Endothelial cell (in vitro differentiated cells): ENCODE results near the gene MTCH2. TPM values are rescaled to one million over a fixed set of nuclear protein-coding genes. Genes with fewer than 3 reads are reported as not detected.
"Not testable (repeated sequence)": the region's sequence is repeated elsewhere in the genome, so short reads cannot be mapped to it uniquely, and the experiment has no call there.

Source experiments
- DNase-seq: peaks from one replicate; pipeline ENCODE4 v3.0.0; 2021; ENCODE audit warnings: low spot score
- H3K27ac Mint-ChIP-seq: one replicate; pipeline ENCODE4 v1.8.0; 2021; ENCODE audit warnings: mixed read lengths, inconsistent platforms; ENCODE audit not compliant: unreplicated experiment
- H3K27me3 Mint-ChIP-seq: one replicate; pipeline ENCODE4 v1.8.0; 2021; ENCODE audit warnings: mild to moderate bottlenecking, moderate library complexity, mixed read lengths, inconsistent platforms; ENCODE audit not compliant: unreplicated experiment
- H3K36me3 Mint-ChIP-seq: one replicate; pipeline ENCODE4 v1.8.0; 2021; ENCODE audit warnings: mild to moderate bottlenecking, low read depth, mixed read lengths, inconsistent platforms; ENCODE audit not compliant: unreplicated experiment
- H3K4me1 Mint-ChIP-seq: one replicate; pipeline ENCODE4 v1.8.0; 2021; ENCODE audit warnings: mild to moderate bottlenecking, mixed read lengths, inconsistent platforms; ENCODE audit not compliant: unreplicated experiment
- H3K4me3 Mint-ChIP-seq: one replicate; pipeline ENCODE4 v1.8.0; 2021; ENCODE audit warnings: mild to moderate bottlenecking, mixed read lengths, inconsistent platforms; ENCODE audit not compliant: unreplicated experiment
- H3K9me3 Mint-ChIP-seq: one replicate; pipeline ENCODE4 v1.8.0; 2021; ENCODE audit warnings: mixed read lengths, inconsistent platforms; ENCODE audit not compliant: unreplicated experiment
- long read RNA-seq: library from polyadenylated mRNA; unstranded; transcript quantifications from one replicate; pipeline ENCODE4 v2.0.0, GENCODE V29; 2020; ENCODE audit not compliant: unreplicated experiment
- total RNA-seq: library from RNA; stranded (reverse); fragmentation: NEBNext Ultra II Directional; extraction: Animal tissue kit (Norgen Biotek cat#: 25700); gene quantifications from one replicate; pipeline ENCODE4 v1.2.1, GENCODE V29; 2021; ENCODE audit not compliant: unreplicated experiment
- TF ChIP-seq, protein P1 (sequence below): fragments of 200-600 bp; sonication (generic); IDR thresholded peaks from one replicate; pipeline ENCODE4 v1.5.0; 2021; ENCODE audit warnings: antibody characterized with exemption; ENCODE audit not compliant: unreplicated experiment

Gene MTCH2
- 109 TPM for total RNA-seq
- long read RNA-seq, transcript MTCH2-201 (13 exons, 2,587 nt), result major isoform, 67 of 90 reads
- long read RNA-seq, partial matches to known transcripts, result 1 of 90 reads
- long read RNA-seq, other reads (novel, unspliced or antisense), result 20 of 90 reads

DNA sequence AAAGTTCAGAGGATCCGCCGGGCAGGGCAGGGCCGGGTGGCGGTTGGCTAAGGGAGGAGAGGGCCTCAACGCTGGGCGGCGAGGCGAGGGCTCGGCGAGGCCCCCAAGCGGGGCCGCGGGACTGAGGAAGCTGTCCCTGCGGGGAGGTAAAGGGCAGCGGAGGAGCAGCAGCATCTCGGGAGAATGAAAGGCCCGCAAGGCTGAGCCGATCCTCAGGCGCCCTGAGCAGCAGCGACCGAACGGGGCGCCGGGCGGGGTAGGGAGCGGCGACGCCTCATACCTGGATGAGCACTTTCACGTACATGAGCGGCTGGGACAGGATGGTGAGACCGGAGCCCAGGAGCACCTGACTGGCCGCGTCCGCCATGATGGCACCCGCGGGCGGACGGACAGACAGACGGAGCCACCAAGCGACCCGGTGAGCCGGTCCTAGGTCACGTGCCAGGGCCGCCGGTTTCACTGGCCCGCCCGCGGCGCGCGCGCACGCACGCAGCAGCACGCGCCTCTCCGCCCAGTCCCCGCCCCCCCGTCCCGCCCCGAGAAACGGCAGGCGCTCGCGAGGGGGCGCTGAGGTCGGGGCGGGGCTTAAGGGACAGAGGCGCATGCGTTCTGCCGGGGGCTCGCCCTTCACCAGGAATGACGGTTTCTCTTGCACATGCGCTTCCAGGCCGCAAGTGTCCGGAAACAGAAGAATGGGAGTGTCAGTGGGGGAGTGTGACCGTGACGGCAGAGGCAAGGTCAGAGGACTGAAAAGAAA, at the start of gene MTCH2:
TSS of gene MTCH2 (minus strand) at position 461 of the 757 bp plus-strand sequence. CDS start at position 367, 94 bp downstream.
- TF ChIP-seq, protein P1, sequence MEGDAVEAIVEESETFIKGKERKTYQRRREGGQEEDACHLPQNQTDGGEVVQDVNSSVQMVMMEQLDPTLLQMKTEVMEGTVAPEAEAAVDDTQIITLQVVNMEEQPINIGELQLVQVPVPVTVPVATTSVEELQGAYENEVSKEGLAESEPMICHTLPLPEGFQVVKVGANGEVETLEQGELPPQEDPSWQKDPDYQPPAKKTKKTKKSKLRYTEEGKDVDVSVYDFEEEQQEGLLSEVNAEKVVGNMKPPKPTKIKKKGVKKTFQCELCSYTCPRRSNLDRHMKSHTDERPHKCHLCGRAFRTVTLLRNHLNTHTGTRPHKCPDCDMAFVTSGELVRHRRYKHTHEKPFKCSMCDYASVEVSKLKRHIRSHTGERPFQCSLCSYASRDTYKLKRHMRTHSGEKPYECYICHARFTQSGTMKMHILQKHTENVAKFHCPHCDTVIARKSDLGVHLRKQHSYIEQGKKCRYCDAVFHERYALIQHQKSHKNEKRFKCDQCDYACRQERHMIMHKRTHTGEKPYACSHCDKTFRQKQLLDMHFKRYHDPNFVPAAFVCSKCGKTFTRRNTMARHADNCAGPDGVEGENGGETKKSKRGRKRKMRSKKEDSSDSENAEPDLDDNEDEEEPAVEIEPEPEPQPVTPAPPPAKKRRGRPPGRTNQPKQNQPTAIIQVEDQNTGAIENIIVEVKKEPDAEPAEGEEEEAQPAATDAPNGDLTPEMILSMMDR, result no peak
- Mint-ChIP-seq H3K27me3 (peaks cover 15% of the 10 kb centered on the region), H3K9me3 (no peaks in the 10 kb centered on the region), H3K27ac (peak within 1 kb of the TSS; percentile 91), H3K4me1 (peaks cover 9% of the 10 kb centered on the region), H3K36me3 (peaks cover 12% of the 10 kb centered on the region), H3K4me3 (peak within 1 kb of the TSS; percentile 98)
- peak; percentile 95 for DNase-seq

DNA sequence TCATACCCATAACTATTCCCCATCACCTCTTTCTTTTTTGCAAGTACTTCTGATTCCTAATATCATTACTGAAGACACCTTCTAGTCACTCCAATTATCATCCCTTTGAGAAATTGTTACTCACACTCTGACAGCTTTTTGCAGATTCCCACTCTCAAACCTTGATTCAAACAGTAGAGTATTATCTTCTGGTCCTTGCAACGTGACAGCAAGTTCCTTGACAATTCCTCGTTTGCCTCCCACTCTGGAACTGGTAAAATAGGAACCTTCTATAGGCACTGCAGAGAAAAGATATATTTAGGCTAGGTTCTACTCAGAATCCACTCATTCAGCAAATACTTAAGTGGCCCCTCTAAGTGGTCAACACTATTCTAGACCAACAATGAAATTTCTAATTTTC, 49.6 kb upstream of the MTCH2 start:
- DNase-seq, result no peak

DNA sequence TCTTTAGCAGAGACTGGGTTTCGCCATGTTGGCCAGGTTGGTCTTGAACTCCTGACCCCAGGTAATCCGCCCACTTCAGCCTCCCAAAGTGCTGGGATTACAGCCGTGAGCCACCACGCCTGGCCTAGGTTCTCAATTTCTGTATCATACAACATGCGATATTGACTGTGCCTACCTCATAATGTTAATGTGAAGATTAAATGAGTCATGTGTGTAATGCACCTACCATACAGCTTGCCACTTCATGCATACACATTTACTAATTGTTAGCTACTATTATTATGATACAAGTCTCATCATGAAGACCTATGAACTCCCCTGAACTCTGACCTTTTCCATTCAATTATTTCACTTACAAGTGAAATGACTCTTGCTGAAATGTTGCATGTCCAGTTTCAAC, 47.1 kb upstream of the MTCH2 start:
- Mint-ChIP-seq H3K9me3 (no peaks in the 10 kb centered on the region), H3K4me1 (no peaks in the 10 kb centered on the region), H3K36me3 (no peaks in the 10 kb centered on the region), H3K4me3 (no peak overlapping the region), H3K27me3 (peaks cover 2% of the 10 kb centered on the region), H3K27ac (no peak overlapping the region)
- no peak for DNase-seq
- TF ChIP-seq, protein P1, result no peak

More for the DNA sequence above, 49.6 kb upstream of the MTCH2 start:
- Mint-ChIP-seq H3K9me3 (no peaks in the 10 kb centered on the region), H3K27me3 (peaks cover 2% of the 10 kb centered on the region), H3K27ac (no peak overlapping the region), H3K4me1 (no peaks in the 10 kb centered on the region), H3K4me3 (no peak overlapping the region), H3K36me3 (no peaks in the 10 kb centered on the region)
- TF ChIP-seq, protein P1, result no peak

DNA sequence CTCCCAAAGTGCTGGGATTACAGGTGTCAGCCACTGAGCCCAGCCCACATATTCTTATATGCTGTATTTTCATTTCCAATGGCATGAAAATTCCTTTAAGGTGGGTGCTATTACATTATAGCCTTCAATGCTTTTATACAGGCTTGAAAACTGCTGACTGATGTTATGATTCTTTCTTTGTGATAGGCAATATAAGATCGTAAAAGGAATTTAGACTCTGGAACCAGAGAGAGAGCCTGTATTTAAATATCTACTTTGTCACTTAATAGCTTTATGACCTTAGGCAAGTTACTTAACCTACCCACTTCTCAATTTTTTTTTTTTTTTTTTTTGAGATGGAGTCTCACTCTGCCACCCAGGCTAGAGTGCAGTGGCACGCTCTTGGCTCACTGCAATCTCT, 46.6 kb upstream of the MTCH2 start:
- H3K36me3 Mint-ChIP-seq, result no peaks in the 10 kb centered on the region
- TF ChIP-seq, protein P1, result no peak

DNA sequence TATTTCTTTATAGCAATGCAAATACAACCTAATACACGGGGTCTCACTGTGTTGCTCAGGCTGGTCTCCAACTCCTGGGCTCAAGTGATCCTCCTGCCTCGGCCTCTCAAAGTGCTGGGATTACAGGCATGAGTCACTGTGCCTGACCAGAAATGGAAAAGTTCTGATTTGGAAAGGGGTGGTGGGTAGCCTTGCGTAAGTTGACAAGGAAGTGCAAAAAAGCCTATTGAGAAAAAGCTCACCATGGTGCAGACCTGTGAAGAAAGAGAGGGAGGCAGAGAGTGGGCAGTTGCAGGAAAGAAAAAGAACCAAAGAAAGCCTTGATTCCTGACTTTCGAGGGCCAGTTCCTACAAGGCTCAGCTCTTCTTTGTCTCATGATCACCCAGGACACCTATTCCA, 45.8 kb upstream of the MTCH2 start:
- no peak overlapping the region for H3K4me3 Mint-ChIP-seq
- no peak for DNase-seq
- peaks cover 2% of the 10 kb centered on the region for H3K27me3 Mint-ChIP-seq
- TF ChIP-seq, protein P1, result no peak
- peak overlapping the region; percentile 19 for H3K27ac Mint-ChIP-seq
- H3K36me3 Mint-ChIP-seq, result no peaks in the 10 kb centered on the region
- H3K4me1 Mint-ChIP-seq, result no peaks in the 10 kb centered on the region
- H3K9me3 Mint-ChIP-seq, result no peaks in the 10 kb centered on the region

More for the DNA sequence above, 46.6 kb upstream of the MTCH2 start:
- Mint-ChIP-seq H3K4me1 (no peaks in the 10 kb centered on the region), H3K27me3 (peaks cover 2% of the 10 kb centered on the region), H3K9me3 (no peaks in the 10 kb centered on the region), H3K4me3 (no peak overlapping the region), H3K27ac (no peak overlapping the region)
- DNase-seq, result no peak

DNA sequence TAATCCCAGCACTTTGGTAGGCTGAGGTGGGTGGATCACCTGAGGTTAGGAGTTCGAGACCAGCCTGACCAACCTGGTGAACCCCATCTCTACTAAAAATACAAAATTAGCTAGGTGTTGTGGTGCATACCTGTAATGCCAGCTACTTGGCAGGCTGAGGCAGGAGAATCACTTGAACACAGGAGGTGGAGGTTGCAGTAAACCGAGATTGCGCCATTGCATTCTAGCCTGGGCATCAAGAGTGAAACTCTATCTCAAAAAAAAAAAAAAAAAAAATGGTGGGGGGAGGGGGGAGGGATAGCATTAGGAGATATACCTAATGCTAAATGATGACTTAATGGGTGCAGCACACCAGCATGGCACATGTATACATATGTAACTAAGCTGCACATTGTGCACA, 44.3 kb upstream of the MTCH2 start:
- not testable (repeated sequence) for H3K27ac Mint-ChIP-seq

More for the DNA sequence above, 44.3 kb upstream of the MTCH2 start:
- not testable (repeated sequence) for H3K27me3 Mint-ChIP-seq, H3K4me3 Mint-ChIP-seq, H3K9me3 Mint-ChIP-seq, DNase-seq, H3K36me3 Mint-ChIP-seq
- H3K4me1 Mint-ChIP-seq, result peaks cover 12% of the 10 kb centered on the region
